CD4-positive, alpha-beta T cell treated with Interleukin-17A for 4 hours (primary cell): Measurements from ENCODE around the gene LPXN.
"Not testable (repeated sequence)": the region's sequence is repeated elsewhere in the genome, so short reads cannot be mapped to it uniquely, and the experiment has no call there.

Source experiments
- DNase-seq: peaks from one replicate; pipeline ENCODE4 v3.0.0-alpha.2; 2020; ENCODE audit warnings: mixed read lengths

Gene LPXN

GRCh38 chr11:58578635-58579191, 3.1 kb upstream of the LPXN start, which contains the start of gene ZFP91:
Gene ZFP91, plus strand, starts transcription at chr11:58579063. Its CDS starts 219 bp downstream, at chr11:58579282.
- DNase-seq = peak; percentile 97

- peak; percentile 95 for DNase-seq
Observed at GRCh38 chr11:58578136-58578634, 2.5 kb upstream of the LPXN start.

GRCh38 chr11:58577555-58578135, 2.0 kb upstream of the LPXN start:
- DNase-seq = peak; percentile 80

GRCh38 chr11:58576887-58577471, 1.3 kb upstream of the LPXN start:
- DNase-seq = no peak

GRCh38 chr11:58574881-58575280, 775 bp downstream of the LPXN start:
- no peak for DNase-seq

GRCh38 chr11:58573451-58574104, 2.1 kb downstream of the LPXN start:
- DNase-seq = peak; percentile 79

- DNase-seq = not testable (repeated sequence)
Observed at GRCh38 chr11:58572906-58573305, 2.8 kb downstream of the LPXN start.

- peak; percentile 84 for DNase-seq
Observed at GRCh38 chr11:58567889-58568512, 7.7 kb downstream of the LPXN start.

GRCh38 chr11:58564231-58564630, 11.4 kb downstream of the LPXN start:
- no peak for DNase-seq

- DNase-seq = no peak
Observed at GRCh38 chr11:58562375-58562800, 13.3 kb downstream of the LPXN start.

GRCh38 chr11:58561394-58562098, 14.1 kb downstream of the LPXN start:
- DNase-seq = no peak

GRCh38 chr11:58560842-58561241, 14.8 kb downstream of the LPXN start:
- no peak for DNase-seq

GRCh38 chr11:58549644-58550043, 26.0 kb downstream of the LPXN start:
- DNase-seq = no peak

GRCh38 chr11:58546841-58547240, 28.8 kb downstream of the LPXN start:
- DNase-seq = no peak

- DNase-seq = no peak
Observed at GRCh38 chr11:58531865-58532341, 43.8 kb downstream of the LPXN start.

- DNase-seq = peak; percentile 63
Observed at GRCh38 chr11:58530236-58530635, 45.4 kb downstream of the LPXN start.

- DNase-seq = no peak
Observed at GRCh38 chr11:58527429-58527828, 48.2 kb downstream of the LPXN start.

GRCh38 chr11:58526721-58527120, 48.9 kb downstream of the LPXN start:
- no peak for DNase-seq

- peak; percentile 41 for DNase-seq
Observed at GRCh38 chr11:58525037-58525614, 50.5 kb downstream of the LPXN start.

- DNase-seq = peak; percentile 59
Observed at GRCh38 chr11:58524232-58525036, 51.2 kb downstream of the LPXN start.

GRCh38 chr11:58513747-58514367, 61.8 kb downstream of the LPXN start:
- no peak for DNase-seq
